H9 (cell line): ENCODE results near the gene GPD1L. TPM values are rescaled to one million over a fixed set of nuclear protein-coding genes. Genes with fewer than 3 reads are reported as not detected.
A peak's percentile ranks its signal among the peaks of the same experiment; 100 is the strongest.

Experiments used
- DNase-seq: peaks from one replicate; pipeline ENCODE4 v3.0.0-alpha.2; 2017
- H2AFZ ChIP-seq: one replicate; pipeline ENCODE4 v1.6.1; 2013; ENCODE audit warnings: mild to moderate bottlenecking, low read length, control low read depth, moderate library complexity
- H2AK5ac ChIP-seq: 2 replicates; pipeline ENCODE4 v1.6.1; 2013; ENCODE audit warnings: low read length, control low read depth, mixed read lengths; ENCODE audit not compliant: insufficient read length
- H2BK120ac ChIP-seq: one replicate; pipeline ENCODE4 v1.6.1; 2013; ENCODE audit warnings: low read depth, mild to moderate bottlenecking, low read length, control low read depth, inconsistent platforms; ENCODE audit not compliant: poor library complexity, severe bottlenecking
- H2BK12ac ChIP-seq: 2 replicates; pipeline ENCODE4 v1.6.1; 2013; ENCODE audit warnings: low read length, control low read depth, mixed read lengths, low read depth; ENCODE audit not compliant: insufficient read length
- H2BK15ac ChIP-seq: 2 replicates; pipeline ENCODE4 v1.6.1; 2013; ENCODE audit warnings: low read depth, low read length, control low read depth
- H2BK20ac ChIP-seq: one replicate; pipeline ENCODE4 v1.6.1; 2013; ENCODE audit warnings: low read depth, mild to moderate bottlenecking, low read length, control low read depth, inconsistent platforms; ENCODE audit not compliant: poor library complexity, severe bottlenecking
- H2BK5ac ChIP-seq: 2 replicates; pipeline ENCODE4 v1.6.1; 2013; ENCODE audit warnings: low read length, control low read depth, mixed read lengths; ENCODE audit not compliant: insufficient read length
- H3K14ac ChIP-seq: 2 replicates; pipeline ENCODE4 v1.6.1; 2013; ENCODE audit warnings: low read length, control low read depth; ENCODE audit not compliant: insufficient read depth
- H3K18ac ChIP-seq: 2 replicates; pipeline ENCODE4 v1.6.1; 2013; ENCODE audit warnings: low read depth, mild to moderate bottlenecking, mixed read lengths, low read length, control low read depth; ENCODE audit not compliant: insufficient read length
- H3K23ac ChIP-seq: 2 replicates; pipeline ENCODE4 v1.6.1; 2013; ENCODE audit warnings: low read length, control low read depth, mixed read lengths, low read depth; ENCODE audit not compliant: insufficient read length
- H3K23me2 ChIP-seq: 2 replicates; pipeline ENCODE4 v1.6.1; 2013; ENCODE audit warnings: low read depth, mild to moderate bottlenecking, mixed read lengths, low read length, control low read depth; ENCODE audit not compliant: insufficient read length, poor library complexity, severe bottlenecking
- H3K27ac ChIP-seq: 2 replicates; pipeline ENCODE4 v1.5.1; 2013; ENCODE audit warnings: low read length, control low read depth, mixed read lengths, low read depth; ENCODE audit not compliant: insufficient read length
- H3K27me3 ChIP-seq: 2 replicates; pipeline ENCODE4 v1.6.1; 2013; ENCODE audit warnings: low read length, control low read depth, inconsistent platforms; ENCODE audit not compliant: insufficient read depth
- H3K4ac ChIP-seq: 2 replicates; pipeline ENCODE4 v1.6.1; 2013; ENCODE audit warnings: low read depth, mild to moderate bottlenecking, control low read depth, inconsistent platforms, low read length, moderate library complexity
- H3K4me1 ChIP-seq: 2 replicates; pipeline ENCODE4 v1.6.1; 2013; ENCODE audit warnings: low read length, control low read depth, inconsistent platforms; ENCODE audit not compliant: insufficient read depth
- H3K4me2 ChIP-seq: 2 replicates; pipeline ENCODE4 v1.6.1; 2013; ENCODE audit warnings: low read length, control low read depth, mixed read lengths; ENCODE audit not compliant: insufficient read length, insufficient read depth
- H3K56ac ChIP-seq: 2 replicates; pipeline ENCODE4 v1.6.1; 2013; ENCODE audit warnings: low read depth, mild to moderate bottlenecking, mixed read lengths, low read length, control low read depth; ENCODE audit not compliant: insufficient read length
- H3K79me1 ChIP-seq: 2 replicates; pipeline ENCODE4 v1.6.1; 2013; ENCODE audit warnings: low read depth, mild to moderate bottlenecking, moderate library complexity, low read length, control low read depth, inconsistent platforms; ENCODE audit not compliant: insufficient read depth, poor library complexity, severe bottlenecking
- H3K79me2 ChIP-seq: 2 replicates; pipeline ENCODE4 v1.6.1; 2013; ENCODE audit warnings: low read length, control low read depth, inconsistent platforms; ENCODE audit not compliant: insufficient read depth
- H3K9ac ChIP-seq: 2 replicates; pipeline ENCODE4 v1.6.1; 2013; ENCODE audit warnings: low read length, control low read depth, mixed read lengths; ENCODE audit not compliant: insufficient read length; ENCODE audit errors: extremely low read depth
- H3K9me3 ChIP-seq: one replicate; pipeline ENCODE4 v1.6.1; 2013; ENCODE audit warnings: low read depth, low read length, inconsistent platforms; ENCODE audit not compliant: control insufficient read depth
- H3T11ph ChIP-seq: one replicate; pipeline ENCODE4 v1.6.1; 2013; ENCODE audit warnings: mild to moderate bottlenecking, low read length, control low read depth, inconsistent platforms
- H4K20me1 ChIP-seq: one replicate; pipeline ENCODE4 v1.6.1; 2013; ENCODE audit not compliant: control insufficient read depth, insufficient read length, insufficient read depth
- H4K5ac ChIP-seq: 2 replicates; pipeline ENCODE4 v1.6.1; 2013; ENCODE audit warnings: low read depth, mild to moderate bottlenecking, mixed read lengths, low read length, control low read depth; ENCODE audit not compliant: insufficient read length
- H4K8ac ChIP-seq: replicated peaks from 2 replicates; pipeline ENCODE4 v1.6.1; 2013; ENCODE audit warnings: low read length, control low read depth, mixed read lengths, low read depth; ENCODE audit not compliant: insufficient read length
- H4K91ac ChIP-seq: 2 replicates; pipeline ENCODE4 v1.6.1; 2013; ENCODE audit warnings: low read depth, mild to moderate bottlenecking, moderate library complexity, mixed read lengths, low read length, control low read depth; ENCODE audit not compliant: insufficient read length
- H3K27ac Mint-ChIP-seq, 3 experiments: 2 replicates in 2 of 3; 3 replicates in 1 of 3; pipeline ENCODE4 v1.8.0; 2020 to 2021; ENCODE audit warnings: mixed read lengths in 3 of 3, mild to moderate bottlenecking in 1 of 3, moderate library complexity in 1 of 3
- H3K27me3 Mint-ChIP-seq: 2 replicates; pipeline ENCODE4 v1.8.0; 2021; ENCODE audit warnings: low read depth, mild to moderate bottlenecking, moderate library complexity, mixed read lengths
- H3K36me3 Mint-ChIP-seq, 3 experiments: 2 replicates in 2 of 3; 3 replicates in 1 of 3; pipeline ENCODE4 v1.8.0; 2020 to 2021; ENCODE audit warnings: low read depth in 3 of 3, mixed read lengths in 3 of 3; ENCODE audit not compliant: insufficient read depth in 1 of 3
- H3K4me1 Mint-ChIP-seq, 2 experiments: 2 replicates each; pipeline ENCODE4 v1.8.0; 2020; ENCODE audit warnings: mixed read lengths in 2 of 2
- H3K4me3 Mint-ChIP-seq, 2 experiments: 2 replicates in 1 of 2; 3 replicates in 1 of 2; pipeline ENCODE4 v1.8.0; 2020 to 2021; ENCODE audit warnings: mild to moderate bottlenecking in 2 of 2, mixed read lengths in 2 of 2, moderate library complexity in 1 of 2
- H3K9me3 Mint-ChIP-seq, 2 experiments: 2 replicates in 1 of 2; 3 replicates in 1 of 2; pipeline ENCODE4 v1.8.0; 2020; ENCODE audit warnings: mild to moderate bottlenecking in 2 of 2, mixed read lengths in 2 of 2, moderate library complexity in 1 of 2
- WGBS: extraction: QIAGEN DNeasy Blood & Tissue Kit; methylation state at CpG from one replicate; pipeline ENCODE4 v1.1.7; 2013; ENCODE audit warnings: missing lambda C conversion rate, low lambda C conversion rate, mixed read lengths; ENCODE audit not compliant: insufficient read length; ENCODE audit errors: extremely low coverage; 5-methylcytosine and 5-hydroxymethylcytosine counted together
- total RNA-seq: library from RNA; stranded (reverse); gene quantifications from 2 replicates; pipeline ENCODE4 v1.2.1, GENCODE V29; 2021
- TF ChIP-seq, protein P1 (sequence below): fragments of 200-600 bp; sonication (generic); conservative IDR thresholded peaks from 3 replicates; pipeline ENCODE4 v1.8.0; 2021; ENCODE audit warnings: antibody characterized with exemption, mild to moderate bottlenecking

The GPD1L gene
- total RNA-seq, 1 experiment from 2014 or later: 3.7 TPM

DNA sequence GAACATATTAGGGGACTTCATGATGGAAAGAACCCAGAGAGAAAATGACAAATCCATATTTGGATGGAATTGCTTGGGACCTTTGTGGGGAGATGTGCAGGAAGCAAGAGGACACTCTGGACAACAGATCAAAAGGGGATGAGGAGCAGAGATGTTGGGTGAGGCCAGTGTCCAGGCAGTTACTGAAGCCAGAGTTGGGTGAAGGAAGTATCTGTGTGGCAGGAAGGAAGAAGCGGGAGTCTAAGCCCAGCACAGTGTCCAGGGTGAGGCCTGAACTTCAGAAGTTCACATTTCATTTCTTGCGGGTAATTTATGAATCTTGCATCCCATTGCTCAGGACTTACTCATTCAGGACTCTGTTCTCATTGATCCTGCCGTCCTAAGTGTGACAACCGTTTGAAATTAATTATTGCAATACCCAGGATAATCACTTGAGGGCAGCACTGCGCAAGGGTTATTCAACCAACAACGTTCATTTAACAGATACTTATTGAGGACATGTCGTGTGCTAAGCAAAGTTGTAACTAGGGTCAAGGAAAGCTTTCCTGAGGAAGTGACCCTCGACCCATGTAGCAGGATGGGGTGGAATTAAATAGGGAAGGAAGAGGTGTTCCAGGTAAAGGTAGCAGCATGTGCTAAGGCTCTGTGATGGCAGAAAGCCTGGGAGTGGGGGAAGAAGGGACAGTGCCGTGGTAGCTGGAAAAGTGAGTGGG lies 70.7 kb downstream of the GPD1L start:
- Histone ChIP-seq H3K4me1 (no peaks in the 10 kb centered on the region), H3T11ph (no peak overlapping the region), H4K5ac (no peak overlapping the region), H2AFZ (no peak overlapping the region), H2BK20ac (no peak overlapping the region), H3K56ac (no peak overlapping the region), H3K23me2 (no peaks in the 10 kb centered on the region), H3K14ac (no peak overlapping the region), H2BK15ac (no peak overlapping the region), H2AK5ac (no peak overlapping the region), H4K91ac (no peak overlapping the region), H3K79me2 (no peaks in the 10 kb centered on the region), H3K4ac (no peak overlapping the region), H3K4me2 (no peak overlapping the region), H3K27ac (no peak overlapping the region), H4K8ac (no peak overlapping the region), H3K79me1 (no peaks in the 10 kb centered on the region), H2BK12ac (no peak overlapping the region), H3K18ac (no peak overlapping the region), H4K20me1 (no peaks in the 10 kb centered on the region), H3K23ac (no peak overlapping the region), H2BK120ac (no peak overlapping the region), H3K9ac (no peak overlapping the region), H2BK5ac (no peak overlapping the region), H3K27me3 (no peaks in the 10 kb centered on the region), H3K9me3 (no peaks in the 10 kb centered on the region)
- no peak overlapping the region for H3K4me3 Mint-ChIP-seq
- H3K27ac Mint-ChIP-seq: no peak overlapping the region
- WGBS: no CpG with 5 or more reads among the region's 9 CpGs
- H3K4me1 Mint-ChIP-seq: peaks cover 2 to 7% of the 10 kb centered on the region in 2 experiments; a peak in 2 of 4 replicates
- DNase-seq: peak; percentile 70
- TF ChIP-seq, protein P1, sequence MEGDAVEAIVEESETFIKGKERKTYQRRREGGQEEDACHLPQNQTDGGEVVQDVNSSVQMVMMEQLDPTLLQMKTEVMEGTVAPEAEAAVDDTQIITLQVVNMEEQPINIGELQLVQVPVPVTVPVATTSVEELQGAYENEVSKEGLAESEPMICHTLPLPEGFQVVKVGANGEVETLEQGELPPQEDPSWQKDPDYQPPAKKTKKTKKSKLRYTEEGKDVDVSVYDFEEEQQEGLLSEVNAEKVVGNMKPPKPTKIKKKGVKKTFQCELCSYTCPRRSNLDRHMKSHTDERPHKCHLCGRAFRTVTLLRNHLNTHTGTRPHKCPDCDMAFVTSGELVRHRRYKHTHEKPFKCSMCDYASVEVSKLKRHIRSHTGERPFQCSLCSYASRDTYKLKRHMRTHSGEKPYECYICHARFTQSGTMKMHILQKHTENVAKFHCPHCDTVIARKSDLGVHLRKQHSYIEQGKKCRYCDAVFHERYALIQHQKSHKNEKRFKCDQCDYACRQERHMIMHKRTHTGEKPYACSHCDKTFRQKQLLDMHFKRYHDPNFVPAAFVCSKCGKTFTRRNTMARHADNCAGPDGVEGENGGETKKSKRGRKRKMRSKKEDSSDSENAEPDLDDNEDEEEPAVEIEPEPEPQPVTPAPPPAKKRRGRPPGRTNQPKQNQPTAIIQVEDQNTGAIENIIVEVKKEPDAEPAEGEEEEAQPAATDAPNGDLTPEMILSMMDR: peak; percentile 71
- peaks cover 0 to 4% (median 2%) of the 10 kb centered on the region in 3 experiments; a peak in 1 of 7 replicates for H3K36me3 Mint-ChIP-seq
- H3K27me3 Mint-ChIP-seq: peaks cover 3% of the 10 kb centered on the region
- H3K9me3 Mint-ChIP-seq: peaks cover 4 to 5% of the 10 kb centered on the region in 2 experiments; a peak in 4 of 5 replicates
